Gastrocnemius medialis (tissue), 4 donors: ENCODE results near the gene ZBTB34. TPM values are rescaled to one million over a fixed set of nuclear protein-coding genes. Genes with fewer than 3 reads are reported as not detected.
A peak's percentile ranks its signal among the peaks of the same experiment; 100 is the strongest.

ENCODE experiments used
- ATAC-seq, 2 donors: fragments of 150-250 bp; one replicate each; pipeline ENCODE4 v1.9.1; 2016
- DNase-seq, 2 donors: peaks; one replicate each; pipeline ENCODE4 v3.0.0-alpha.2; 2019
- H3K27ac ChIP-seq, 4 donors: fragments of 200-600 bp; sonication (generic); 1 replicate in 1 of 4; 2 replicates in 3 of 4; pipeline ENCODE4 v1.5.1; 2016 to 2018; ENCODE audit warnings: mild to moderate bottlenecking in 2 of 4, moderate library complexity in 1 of 4
- H3K27me3 ChIP-seq, 3 donors: fragments of 200-600 bp; sonication (generic) in 2 of 3; 1 replicate in 1 of 3; 2 replicates in 2 of 3; pipeline versions ENCODE4 v1.5.1 to v1.6.0; 2016 to 2019; ENCODE audit warnings: mild to moderate bottlenecking in 1 of 3, moderate library complexity in 1 of 3
- H3K36me3 ChIP-seq, 2 donors: fragments of 200-600 bp; sonication (generic) in 1 of 2; one replicate each; pipeline ENCODE4 v1.5.1; 2017 to 2018
- H3K4me1 ChIP-seq, 2 donors: fragments of 200-600 bp; sonication (generic) in 1 of 2; one replicate each; pipeline ENCODE4 v1.5.1; 2016 to 2017; ENCODE audit warnings: mild to moderate bottlenecking in 2 of 2
- H3K4me3 ChIP-seq, 4 donors: fragments of 200-600 bp; sonication (generic) in 3 of 4; 1 replicate in 1 of 4; 2 replicates in 3 of 4; pipeline ENCODE4 v1.5.1; 2016 to 2019; ENCODE audit warnings: mild to moderate bottlenecking in 2 of 4
- H3K9me3 ChIP-seq, 3 donors: fragments of 200-600 bp; sonication (generic) in 2 of 3; 1 replicate in 1 of 3; 2 replicates in 2 of 3; pipeline ENCODE4 v1.5.1; 2016 to 2019
- POLR2A ChIP-seq, 2 donors: fragments of 450-650 bp; IDR thresholded peaks; one replicate each; pipeline ENCODE4 v1.6.1; 2017; ENCODE audit warnings: antibody characterized with exemption in 2 of 2, mild to moderate bottlenecking in 2 of 2, moderate library complexity in 2 of 2
- in situ Hi-C, 4 donors: fragments of 200-750 bp; cut with MboI; loops; one replicate each; pipeline versions ENCODE4 v1.15.0 to v1.8.0; 2017; ENCODE audit warnings: low sequenced_read_pairs in 4 of 4
- intact Hi-C: fragments of 100-400 bp; cut with DNase I; formaldehyde crosslinking; loops from one replicate; pipeline ENCODE4 v1.15.1; 2023; ENCODE audit warnings: low total_unique reads
- total RNA-seq, 4 donors: library from RNA; depleted of rRNA; stranded (reverse); fragments of >200 nt; gene quantifications; one replicate each; pipeline versions ENCODE4 v1.1.0 to v1.2.3, GENCODE V29; 2016
- TF ChIP-seq, protein P1 (sequence below), 5 experiments: fragments of 450-650 bp in 3 of 5; fragments of 200-600 bp in 2 of 5; sonication (generic) in 2 of 5; IDR thresholded peaks in 4 of 5; conservative IDR thresholded peaks in 1 of 5; 1 replicate in 4 of 5; 2 replicates in 1 of 5; pipeline ENCODE4 v1.5.1; 2016 to 2019; ENCODE audit warnings: antibody characterized with exemption in 5 of 5, mild to moderate bottlenecking in 3 of 5, moderate library complexity in 3 of 5

The ZBTB34 gene
- total RNA-seq, 4 donors from 2014 or later = 6.2 to 8.7 (median 6.9) TPM

DNA sequence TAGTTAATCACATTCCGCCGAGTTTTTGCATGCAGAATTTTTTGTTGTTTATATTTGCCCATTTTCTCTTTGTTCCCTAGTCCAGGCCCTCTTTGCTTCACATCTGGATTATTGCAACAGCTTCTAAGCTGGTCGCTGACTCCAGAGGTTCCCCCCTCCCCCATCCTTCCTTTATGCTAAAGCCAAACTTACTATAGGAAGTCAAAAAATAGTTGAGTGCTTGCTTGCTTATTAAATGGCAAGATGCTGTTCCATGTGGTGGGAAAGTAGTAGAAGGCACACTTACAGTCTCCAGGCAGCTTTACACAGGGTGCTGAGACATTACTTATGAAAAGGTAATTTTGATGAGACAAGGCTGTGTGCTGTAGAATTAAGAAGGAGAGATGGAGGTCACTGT lies 1.3 kb downstream of the ZBTB34 start:
- DNase-seq (no peak), ATAC-seq (no peak)
- peaks cover 52 to 56% of the 10 kb centered on the region in 2 donors for H3K4me1 ChIP-seq
- intact Hi-C loops = loop anchor here (2.0 to 5.0 kb wide), 2 partner anchors 53 to 54 kb away; partner anchors contain the start of genes RALGPS1 and ZBTB43
- H3K4me3 ChIP-seq = peak overlapping the region; percentile 87 to 95 (median 90)
- no peaks in the 10 kb centered on the region for H3K9me3 ChIP-seq
- H3K36me3 ChIP-seq = no peaks in the 10 kb centered on the region
- TF ChIP-seq, protein P1, sequence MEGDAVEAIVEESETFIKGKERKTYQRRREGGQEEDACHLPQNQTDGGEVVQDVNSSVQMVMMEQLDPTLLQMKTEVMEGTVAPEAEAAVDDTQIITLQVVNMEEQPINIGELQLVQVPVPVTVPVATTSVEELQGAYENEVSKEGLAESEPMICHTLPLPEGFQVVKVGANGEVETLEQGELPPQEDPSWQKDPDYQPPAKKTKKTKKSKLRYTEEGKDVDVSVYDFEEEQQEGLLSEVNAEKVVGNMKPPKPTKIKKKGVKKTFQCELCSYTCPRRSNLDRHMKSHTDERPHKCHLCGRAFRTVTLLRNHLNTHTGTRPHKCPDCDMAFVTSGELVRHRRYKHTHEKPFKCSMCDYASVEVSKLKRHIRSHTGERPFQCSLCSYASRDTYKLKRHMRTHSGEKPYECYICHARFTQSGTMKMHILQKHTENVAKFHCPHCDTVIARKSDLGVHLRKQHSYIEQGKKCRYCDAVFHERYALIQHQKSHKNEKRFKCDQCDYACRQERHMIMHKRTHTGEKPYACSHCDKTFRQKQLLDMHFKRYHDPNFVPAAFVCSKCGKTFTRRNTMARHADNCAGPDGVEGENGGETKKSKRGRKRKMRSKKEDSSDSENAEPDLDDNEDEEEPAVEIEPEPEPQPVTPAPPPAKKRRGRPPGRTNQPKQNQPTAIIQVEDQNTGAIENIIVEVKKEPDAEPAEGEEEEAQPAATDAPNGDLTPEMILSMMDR (IDR thresholded peaks at IDR 0.05 in 4 of 5, conservative IDR thresholded peaks at IDR 0.05 in 1 of 5) = no peak
- TF ChIP-seq POLR2A (IDR thresholded peaks at IDR 0.05) = no peak
- H3K27me3 ChIP-seq = no peaks in the 10 kb centered on the region
- in situ Hi-C loops = no loop called here
- H3K27ac ChIP-seq = peak overlapping the region; percentile 95 to 98 (median 97)

DNA sequence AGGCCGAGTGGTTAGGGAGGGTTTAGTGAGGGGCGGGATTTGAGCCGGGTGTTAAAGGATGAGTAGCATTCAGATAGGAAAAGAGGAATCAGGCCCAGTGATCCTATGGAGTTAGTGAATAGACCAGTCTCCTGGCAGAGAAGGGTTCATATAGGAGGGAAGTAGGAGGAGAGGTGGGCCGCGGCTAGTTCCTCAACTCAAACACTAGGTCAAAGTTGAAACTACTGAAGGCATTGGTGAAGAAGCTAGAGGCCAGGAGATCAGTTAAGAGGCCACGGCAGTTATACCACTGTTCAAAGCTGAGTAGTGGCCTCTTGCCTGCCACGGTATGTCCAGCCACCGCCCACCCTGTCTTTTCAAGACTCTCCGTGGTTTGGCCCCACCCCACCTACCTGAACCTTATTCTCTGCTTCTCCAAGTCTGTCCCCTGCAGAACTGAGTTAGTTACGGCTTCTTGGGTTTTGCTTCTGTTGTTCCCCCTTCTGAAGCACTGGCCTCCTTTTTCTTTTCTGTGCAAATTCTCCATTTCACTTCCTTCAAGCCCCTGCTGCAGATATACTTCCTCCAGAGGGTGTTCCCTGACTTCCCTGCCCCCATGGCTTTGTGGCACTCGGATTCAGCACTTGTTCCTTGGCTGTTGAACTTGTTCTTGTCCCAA lies 1.8 kb downstream of the ZBTB34 start:
- peak overlapping the region; percentile 87 to 95 (median 90) for H3K4me3 ChIP-seq
- intact Hi-C loops (loop anchor here (5.0 kb wide), 1 partner anchor 55 kb away; the partner anchor contains the start of gene ZBTB43), in situ Hi-C loops (no loop called here)
- H3K27ac ChIP-seq = peak overlapping the region; percentile 95 to 98 (median 97)
- peak in 1 of 2 donors; percentile 23 for ATAC-seq
- no peak for TF ChIP-seq POLR2A (IDR thresholded peaks at IDR 0.05)
- TF ChIP-seq, protein P1 (IDR thresholded peaks at IDR 0.05 in 4 of 5, conservative IDR thresholded peaks at IDR 0.05 in 1 of 5) = no peak
- H3K27me3 ChIP-seq = no peaks in the 10 kb centered on the region
- H3K9me3 ChIP-seq = no peaks in the 10 kb centered on the region
- H3K4me1 ChIP-seq = peaks cover 56% of the 10 kb centered on the region in 2 donors
- DNase-seq = no peak
- H3K36me3 ChIP-seq = no peaks in the 10 kb centered on the region

DNA sequence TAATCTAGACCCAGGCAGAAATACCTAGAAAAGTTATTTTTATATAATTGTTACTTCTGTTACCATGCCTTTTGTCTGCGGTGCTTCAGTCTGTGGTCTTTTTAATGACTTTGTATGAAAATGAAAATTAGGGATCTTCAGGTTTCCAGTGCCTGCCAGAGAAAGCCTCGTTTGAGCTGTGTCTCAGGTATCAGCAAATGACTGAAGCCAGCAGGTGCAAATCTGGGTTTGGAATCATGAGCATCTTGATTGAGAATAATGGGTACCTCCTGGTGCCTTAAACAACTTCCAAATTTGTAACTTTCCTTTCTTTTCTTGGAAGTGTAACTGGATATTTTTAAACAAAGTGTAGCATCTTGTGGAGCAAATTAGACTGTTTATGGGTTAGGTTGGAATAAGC lies 4.3 kb downstream of the ZBTB34 start:
- DNase-seq = no peak
- intact Hi-C loops = loop anchor here (5.0 kb wide), 1 partner anchor 57 kb away; the partner anchor contains the start of gene ZBTB43
- Histone ChIP-seq H3K36me3 (no peaks in the 10 kb centered on the region), H3K27ac (peak overlapping the region in 2 of 4 donors; percentile 62 to 68), H3K4me3 (no peak overlapping the region), H3K4me1 (peaks cover 78% of the 10 kb centered on the region in 2 donors), H3K9me3 (no peaks in the 10 kb centered on the region), H3K27me3 (no peaks in the 10 kb centered on the region)
- ATAC-seq = no peak
- TF ChIP-seq POLR2A (IDR thresholded peaks at IDR 0.05) = no peak
- TF ChIP-seq, protein P1 (IDR thresholded peaks at IDR 0.05 in 4 of 5, conservative IDR thresholded peaks at IDR 0.05 in 1 of 5) = no peak
- in situ Hi-C loops = no loop called here

DNA sequence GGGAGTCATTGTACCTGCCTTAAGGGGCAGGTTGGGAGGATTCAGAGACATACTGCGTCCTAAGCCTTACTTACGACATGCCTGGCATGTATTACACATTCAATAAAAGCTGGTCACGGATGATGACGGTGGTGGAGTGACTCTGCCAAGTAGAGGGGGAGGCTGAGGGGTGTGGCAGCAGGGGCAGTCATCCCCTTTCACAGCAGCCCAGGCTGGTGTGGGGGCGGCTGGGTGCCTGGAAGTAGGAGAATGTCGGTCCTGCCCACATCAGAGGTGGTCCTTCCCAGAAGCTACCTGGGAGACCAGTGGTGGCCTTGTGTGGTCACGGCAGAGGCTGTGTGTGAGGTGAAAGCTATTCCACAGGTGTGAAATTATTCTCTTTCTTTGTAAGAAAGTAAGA lies 8.9 kb downstream of the ZBTB34 start:
- Histone ChIP-seq H3K9me3 (no peaks in the 10 kb centered on the region), H3K27me3 (no peaks in the 10 kb centered on the region), H3K36me3 (no peaks in the 10 kb centered on the region), H3K4me1 (peaks cover 47% of the 10 kb centered on the region in 2 donors), H3K27ac (no peak overlapping the region), H3K4me3 (no peak overlapping the region)
- ATAC-seq = no peak
- in situ Hi-C loops = no loop called here
- no peak for TF ChIP-seq POLR2A (IDR thresholded peaks at IDR 0.05)
- TF ChIP-seq, protein P1 (IDR thresholded peaks at IDR 0.05 in 4 of 5, conservative IDR thresholded peaks at IDR 0.05 in 1 of 5) = no peak
- intact Hi-C loops = no loop called here
- no peak for DNase-seq
